ENCODE data around the gene SAP30L. TPM values are rescaled to one million over a fixed set of nuclear protein-coding genes. Genes with fewer than 3 reads are reported as not detected.

SAP30L gene
- total and polyA plus RNA-seq, 12 donors = 14.4 to 38.3 (median 33.8) TPM

- ATAC-seq (no peak), DNase-seq (no peak)
- H3K9me3 ChIP-seq = no peaks in the 10 kb centered on the region
These were observed 42.6 kb upstream of the SAP30L start for GRCh38 chr5:154403234-154403633.

GRCh38 chr5:154403776-154404387, 41.9 kb upstream of the SAP30L start:
- no peak for DNase-seq
- no peak for TF ChIP-seq CTCF (IDR thresholded peaks at IDR 0.05)
- intact Hi-C loops (cut with DNase I) = loop anchor here in 8 of 10 donors (2.0 to 10.0 kb wide), 11 partner anchors 207 to 432 kb away; partner anchors contain the start of gene GALNT10 (in 2 of the 8)
- 92 to 95% methylated on average over 8 of the region's 8 CpGs for WGBS, 2 donors
- H3K9me3 ChIP-seq = no peaks in the 10 kb centered on the region
- H3K4me1 ChIP-seq = peaks cover 0 to 13% (median 9%) of the 10 kb centered on the region in 9 donors
- ATAC-seq = no peak
- H3K4me3 ChIP-seq = no peak overlapping the region
- peaks cover 0 to 13% (median 0%) of the 10 kb centered on the region in 9 donors for H3K36me3 ChIP-seq
- H3K27ac ChIP-seq = no peak overlapping the region
- no peaks in the 10 kb centered on the region for H3K27me3 ChIP-seq

More at GRCh38 chr5:154403234-154403633, 42.6 kb upstream of the SAP30L start:
- intact Hi-C loops (cut with DNase I) = loop anchor here in 5 of 10 donors (5.0 to 10.0 kb wide), 7 partner anchors 206 to 431 kb away; partner anchors contain the start of gene GALNT10 (in 1 of the 5)
- no peak overlapping the region for H3K4me3 ChIP-seq
- H3K36me3 ChIP-seq = peaks cover 0 to 16% (median 0%) of the 10 kb centered on the region in 9 donors
- H3K4me1 ChIP-seq = peaks cover 0 to 13% (median 9%) of the 10 kb centered on the region in 9 donors
- WGBS, 2 donors = 98 to 99% methylated on average over 4 of the region's 4 CpGs
- H3K27me3 ChIP-seq = no peaks in the 10 kb centered on the region
- TF ChIP-seq CTCF (IDR thresholded peaks at IDR 0.05) = no peak
- H3K27ac ChIP-seq = no peak overlapping the region

GRCh38 chr5:154405078-154405792, 40.6 kb upstream of the SAP30L start:
- intact Hi-C loops (cut with DNase I) = loop anchor here (1.0 to 10.0 kb wide), 12 partner anchors 208 to 433 kb away; partner anchors contain the start of gene GALNT10 (in 3 of the 10)

More at GRCh38 chr5:154405078-154405792, 40.6 kb upstream of the SAP30L start:
- peak overlapping the region in 9 of 10 donors; percentile 13 to 55 (median 49) for H3K4me3 ChIP-seq
- ATAC-seq (peak; percentile 94 to 99 (median 97)), DNase-seq (peak; percentile 82 to 83)
- WGBS, 2 donors = 4% methylated on average over 37 of the region's 37 CpGs
- H3K27ac ChIP-seq = peak overlapping the region in 4 of 10 donors; percentile 19 to 57 (median 24)
- H3K36me3 ChIP-seq = peaks cover 0 to 22% (median 0%) of the 10 kb centered on the region in 9 donors
- no peaks in the 10 kb centered on the region for H3K27me3 ChIP-seq
- H3K9me3 ChIP-seq = no peaks in the 10 kb centered on the region
- H3K4me1 ChIP-seq = peaks cover 0 to 13% (median 9%) of the 10 kb centered on the region in 9 donors
- TF ChIP-seq CTCF (IDR thresholded peaks at IDR 0.05) = peak; percentile 79 to 98 (median 91)
